ENCODE data around the gene GBF1. TPM values are rescaled to one million over a fixed set of nuclear protein-coding genes. Genes with fewer than 3 reads are reported as not detected.

The GBF1 gene
- polyA plus RNA-seq, 1 donor (not counting 4 experiments of a cell fraction or from before 2014, with no cell fraction given) = 17.4 TPM

DNA sequence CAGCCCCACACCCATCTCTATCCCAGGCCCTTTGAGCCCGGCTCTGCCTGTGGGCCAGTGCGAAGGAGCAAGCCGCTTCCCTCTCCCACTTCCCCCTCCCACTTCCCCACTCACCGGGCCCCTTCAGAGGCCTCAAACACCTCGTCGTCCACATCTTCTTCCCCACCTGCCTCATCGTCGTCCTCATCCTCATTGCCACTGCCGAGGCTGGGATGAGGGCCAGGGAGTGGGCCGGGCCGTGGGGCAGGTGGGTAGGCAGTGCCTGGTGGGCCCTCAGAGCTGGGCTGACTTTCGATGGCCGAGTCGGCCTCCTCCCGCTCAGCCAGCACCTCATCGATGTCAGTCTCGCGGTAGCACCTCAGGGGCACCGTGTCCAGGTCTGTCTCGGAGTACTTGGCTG is 169.4 kb downstream of the GBF1 start:
- Histone ChIP-seq H2AFZ (ENCODE audit: control insufficient read depth, low read length) (no peak overlapping the region), H3K4me3 (ENCODE audit: control insufficient read depth in 2 of 3, extremely low read depth in 1 of 3, insufficient read depth in 2 of 3, low read depth in 1 of 3, low read length in 3 of 3) (no peak overlapping the region), H3K9me1 (ENCODE audit: control insufficient read depth, extremely low read depth, insufficient read depth, low read length) (no peaks in the 10 kb centered on the region), H3K9ac (ENCODE audit: control insufficient read depth, extremely low read depth, insufficient read depth, low read length) (no peak overlapping the region), H3K27ac (ENCODE audit: control insufficient read depth, insufficient read depth, low read length) (no peak overlapping the region), H3K4me1 (ENCODE audit: control insufficient read depth, extremely low read depth, insufficient read depth, low read length) (peaks cover 7% of the 10 kb centered on the region), H3K79me2 (ENCODE audit: control insufficient read depth, insufficient read depth, low read length) (no peaks in the 10 kb centered on the region), H4K20me1 (ENCODE audit: control insufficient read depth, extremely low read depth, insufficient read depth, low read length) (no peaks in the 10 kb centered on the region), H3K27me3 (ENCODE audit: control insufficient read depth, extremely low read depth, insufficient read depth, low read length) (peaks cover 67% of the 10 kb centered on the region), H3K36me3 (ENCODE audit: control insufficient read depth in 2 of 2, extremely low read depth in 1 of 2, insufficient read depth in 2 of 2, low read length in 2 of 2) (no peaks in the 10 kb centered on the region), H3K9me3 (ENCODE audit: control insufficient read depth, low read depth, low read length) (no peaks in the 10 kb centered on the region), H3K4me2 (ENCODE audit: control insufficient read depth, extremely low read depth, insufficient read depth, low read depth, low read length) (no peak overlapping the region)
- DNase-seq (ENCODE audit: low read depth, low spot score) (no peak), FAIRE-seq (no peak)
- no peak for TF ChIP-seq EZH2 (IDR thresholded peaks at IDR 0.05; ENCODE audit: low read length)
- no peak for TF ChIP-seq CTCF (optimal IDR thresholded peaks at IDR 0.05 in 1 of 3, IDR thresholded peaks at IDR 0.05 in 1 of 3, conservative IDR thresholded peaks at IDR 0.05 in 1 of 3; ENCODE audit: extremely low read depth in 1 of 3, insufficient read depth in 2 of 3, low read length in 3 of 3)
- dilution Hi-C loops (cut with MboI; ENCODE audit: extremely low pct_ligation_motif_present, low sequenced_read_pairs) = no loop called here

DNA sequence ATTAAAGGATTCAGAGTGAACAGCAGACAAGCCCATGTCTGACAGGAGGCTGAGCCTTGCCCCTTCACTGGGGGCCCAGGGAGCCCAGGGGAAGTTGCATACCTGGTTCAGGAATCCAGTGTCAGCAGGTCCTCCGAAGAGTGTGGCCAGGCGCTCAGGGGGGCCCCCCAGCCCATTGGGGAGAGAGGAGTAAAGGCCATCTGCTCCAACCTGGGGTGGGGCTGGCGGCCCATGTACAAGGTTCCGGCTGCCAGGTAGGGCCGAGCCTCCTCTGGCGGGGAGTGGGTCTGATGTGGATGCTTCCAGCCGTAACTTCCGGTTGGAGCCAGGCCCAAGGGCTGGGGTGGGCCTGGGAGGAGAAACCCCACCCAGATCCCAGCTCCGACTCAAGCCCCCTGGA is 171.0 kb downstream of the GBF1 start:
- Histone ChIP-seq H3K4me1 (ENCODE audit: control insufficient read depth, extremely low read depth, insufficient read depth, low read length) (peaks cover 14% of the 10 kb centered on the region), H3K4me2 (ENCODE audit: control insufficient read depth, extremely low read depth, insufficient read depth, low read depth, low read length) (no peak overlapping the region), H3K9me1 (ENCODE audit: control insufficient read depth, extremely low read depth, insufficient read depth, low read length) (no peaks in the 10 kb centered on the region), H3K79me2 (ENCODE audit: control insufficient read depth, insufficient read depth, low read length) (no peaks in the 10 kb centered on the region), H3K9ac (ENCODE audit: control insufficient read depth, extremely low read depth, insufficient read depth, low read length) (no peak overlapping the region), H4K20me1 (ENCODE audit: control insufficient read depth, extremely low read depth, insufficient read depth, low read length) (no peaks in the 10 kb centered on the region), H3K9me3 (ENCODE audit: control insufficient read depth, low read depth, low read length) (no peaks in the 10 kb centered on the region), H3K36me3 (ENCODE audit: control insufficient read depth in 2 of 2, extremely low read depth in 1 of 2, insufficient read depth in 2 of 2, low read length in 2 of 2) (no peaks in the 10 kb centered on the region), H2AFZ (ENCODE audit: control insufficient read depth, low read length) (no peak overlapping the region), H3K27ac (ENCODE audit: control insufficient read depth, insufficient read depth, low read length) (no peak overlapping the region), H3K4me3 (ENCODE audit: control insufficient read depth in 2 of 3, extremely low read depth in 1 of 3, insufficient read depth in 2 of 3, low read depth in 1 of 3, low read length in 3 of 3) (no peak overlapping the region), H3K27me3 (ENCODE audit: control insufficient read depth, extremely low read depth, insufficient read depth, low read length) (peaks cover 52% of the 10 kb centered on the region)
- TF ChIP-seq CTCF (optimal IDR thresholded peaks at IDR 0.05 in 1 of 3, IDR thresholded peaks at IDR 0.05 in 1 of 3, conservative IDR thresholded peaks at IDR 0.05 in 1 of 3; ENCODE audit: extremely low read depth in 1 of 3, insufficient read depth in 2 of 3, low read length in 3 of 3) (no peak), EZH2 (IDR thresholded peaks at IDR 0.05; ENCODE audit: low read length) (no peak)
- DNase-seq (ENCODE audit: low read depth, low spot score) (no peak), FAIRE-seq (no peak)
- dilution Hi-C loops (cut with MboI; ENCODE audit: extremely low pct_ligation_motif_present, low sequenced_read_pairs) = no loop called here
